Body of pancreas (tissue), 4 donors: ENCODE measurements around the gene SRRM2.

Source experiments
- CTCF ChIP-seq, 7 experiments: fragments of 450-650 bp in 4 of 7; fragments of 200-600 bp in 3 of 7; sonication (generic) in 3 of 7; IDR thresholded peaks; one replicate each; pipeline ENCODE4 v1.5.1; 2016 to 2019; ENCODE audit warnings: antibody characterized with exemption in 7 of 7
- POLR2A ChIP-seq, 3 donors: fragments of 450-650 bp; IDR thresholded peaks; one replicate each; pipeline ENCODE4 v1.6.1; 2016; ENCODE audit warnings: antibody characterized with exemption in 3 of 3, mild to moderate bottlenecking in 2 of 3

GRCh38 chr16:2767891-2768290 is 15.5 kb downstream of the SRRM2 start:
- no peak for TF ChIP-seq POLR2A (IDR thresholded peaks at IDR 0.05)
- no peak for TF ChIP-seq CTCF (IDR thresholded peaks at IDR 0.05)
